MM.1S (cell line): ENCODE results near the gene MEST.

Experiments
- CTCF ChIP-seq: fragments of 300-600 bp; sonication (generic); IDR thresholded peaks from 2 replicates; pipeline ENCODE4 v1.5.1; 2016; ENCODE audit warnings: antibody characterized with exemption, low read length, mixed read lengths
- EZH2phosphoT487 ChIP-seq: fragments of 300-600 bp; sonication (generic); IDR thresholded peaks from 2 replicates; pipeline ENCODE4 v1.6.1; 2018; ENCODE audit warnings: antibody characterized with exemption, low read length

- no peak for TF ChIP-seq CTCF
- no peak for TF ChIP-seq EZH2phosphoT487
Observed at GRCh38 chr7:130452951-130453350, 38.9 kb upstream of the MEST start.
